ENCODE results near the gene MGMT.

MGMT gene

DNA sequence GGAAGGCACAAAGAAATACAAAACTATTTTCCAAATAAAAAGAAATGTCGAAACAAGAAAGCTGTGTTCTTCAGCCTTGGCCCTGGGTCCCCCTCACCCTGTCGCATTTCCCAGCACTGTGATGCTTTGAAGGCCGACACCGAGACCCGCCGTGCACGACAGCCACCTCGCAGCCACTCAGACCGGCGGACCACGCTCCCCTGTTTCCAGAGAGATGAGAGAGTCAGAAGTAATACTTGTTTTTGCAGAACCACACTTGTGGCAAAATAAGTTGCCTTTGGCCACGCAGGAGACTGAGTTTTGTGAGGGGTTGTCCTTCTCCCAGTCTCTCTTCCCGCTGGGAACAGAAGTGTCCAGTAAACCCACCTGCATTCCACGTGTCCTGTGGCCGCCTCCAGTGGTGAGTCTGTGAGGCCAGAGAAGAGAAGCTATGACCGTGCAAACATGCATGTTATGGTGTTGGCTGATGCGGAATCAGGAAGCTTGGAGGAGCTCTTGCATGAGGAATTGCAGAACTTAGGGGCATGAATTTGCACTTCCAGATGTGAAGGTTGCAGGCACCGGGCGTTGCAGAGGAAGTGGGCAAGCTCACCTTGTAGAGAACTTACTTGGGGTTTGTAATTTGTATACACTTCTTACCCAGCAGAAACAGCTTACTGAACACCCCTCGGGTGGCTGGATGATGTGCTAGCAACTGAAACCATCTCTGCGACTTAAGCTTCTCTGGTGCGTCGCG lies 302.5 kb downstream of the MGMT start:
- no peak for DNase-seq (ENCODE audit: low read depth, low spot score)
- no peak overlapping the region for H3K4me3 ChIP-seq (ENCODE audit: low read length)

DNA sequence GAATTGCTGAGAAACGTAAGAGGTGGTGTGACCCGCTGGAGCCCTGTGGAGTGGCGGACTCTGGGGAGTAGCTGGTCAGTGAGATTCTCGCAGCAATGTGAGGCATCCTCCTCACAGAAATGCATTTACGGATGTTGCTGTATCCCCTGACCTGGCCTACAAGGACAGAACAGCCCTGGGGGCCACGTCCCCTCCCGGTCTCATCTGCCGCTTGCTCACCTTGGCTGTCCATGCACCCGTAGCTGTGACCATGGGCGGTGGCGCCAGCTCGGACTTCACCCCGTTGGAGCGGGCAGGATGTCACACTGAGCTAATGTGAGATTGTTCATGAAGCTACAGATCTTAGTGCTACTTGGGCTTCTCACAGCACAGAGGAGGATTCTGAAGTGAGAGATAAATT lies 303.2 kb downstream of the MGMT start:
- DNase-seq (ENCODE audit: low read depth, low spot score) = no peak
- H3K4me3 ChIP-seq (ENCODE audit: low read length) = no peak overlapping the region

DNA sequence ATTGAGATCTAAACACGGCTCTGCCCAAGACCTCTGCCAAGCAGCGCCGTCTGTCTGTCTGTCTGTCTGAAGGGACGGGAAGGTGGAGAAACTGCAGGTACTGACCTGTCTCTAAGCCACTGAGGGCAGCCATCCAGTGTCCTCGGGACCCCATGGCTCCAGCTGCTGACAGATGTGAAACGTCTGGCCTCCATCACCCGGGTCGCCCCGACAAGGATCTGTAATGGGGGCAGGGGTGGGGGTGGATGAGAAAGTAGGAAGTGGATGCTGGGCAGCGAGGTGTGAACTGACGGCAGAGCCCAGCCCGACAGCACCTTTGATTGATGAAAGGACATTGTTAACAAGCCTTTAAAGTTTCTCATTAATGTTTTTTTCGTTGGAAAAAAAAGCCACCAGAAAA lies 304.0 kb downstream of the MGMT start:
- no peak for DNase-seq (ENCODE audit: low read depth, low spot score)
- no peak overlapping the region for H3K4me3 ChIP-seq (ENCODE audit: low read length)

DNA sequence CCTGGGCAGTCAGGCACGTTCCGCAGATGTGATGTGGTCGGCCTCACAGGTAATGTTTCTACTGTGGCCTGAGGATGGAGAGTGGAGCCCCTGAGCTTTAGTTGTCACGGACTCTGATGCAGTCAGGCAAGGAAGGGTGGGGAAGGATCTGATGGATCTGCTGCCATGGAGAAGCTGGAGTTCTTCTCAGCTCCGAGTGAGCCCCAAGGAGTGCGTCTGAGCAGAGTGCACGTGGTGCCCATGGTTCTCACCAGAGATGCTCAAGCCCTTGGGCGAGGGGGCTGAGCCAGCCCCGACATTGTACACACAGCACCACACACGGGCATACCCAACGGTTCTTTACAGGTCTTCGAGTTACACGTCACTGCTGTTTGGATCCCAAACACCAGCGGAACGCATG lies 304.5 kb downstream of the MGMT start:
- no peak overlapping the region for H3K4me3 ChIP-seq (ENCODE audit: low read length)
- no peak for DNase-seq (ENCODE audit: low read depth, low spot score)

DNA sequence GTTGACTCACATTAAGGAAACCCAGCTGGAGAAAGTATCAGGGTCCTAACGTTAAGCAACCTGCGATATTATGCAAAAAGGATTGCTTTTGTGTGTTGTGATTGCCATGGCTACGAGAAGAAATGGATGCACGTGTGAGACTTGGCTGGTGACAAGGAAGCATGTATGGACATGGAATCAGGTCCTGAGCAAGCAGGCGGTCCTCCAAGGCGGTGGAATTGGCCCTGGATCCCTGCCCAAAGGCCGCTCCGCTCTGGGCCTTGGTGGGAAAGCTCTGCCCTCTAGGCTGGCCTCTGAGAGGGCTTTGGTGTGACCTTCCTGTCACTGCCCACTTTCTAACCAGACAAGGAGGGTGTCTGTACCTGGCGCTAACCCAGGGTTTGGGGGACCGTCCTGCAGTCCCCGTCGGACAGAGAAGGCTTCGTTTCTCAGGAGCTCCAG lies 305.0 kb downstream of the MGMT start:
- H3K4me3 ChIP-seq (ENCODE audit: low read length) = no peak overlapping the region
- no peak for DNase-seq (ENCODE audit: low read depth, low spot score)

DNA sequence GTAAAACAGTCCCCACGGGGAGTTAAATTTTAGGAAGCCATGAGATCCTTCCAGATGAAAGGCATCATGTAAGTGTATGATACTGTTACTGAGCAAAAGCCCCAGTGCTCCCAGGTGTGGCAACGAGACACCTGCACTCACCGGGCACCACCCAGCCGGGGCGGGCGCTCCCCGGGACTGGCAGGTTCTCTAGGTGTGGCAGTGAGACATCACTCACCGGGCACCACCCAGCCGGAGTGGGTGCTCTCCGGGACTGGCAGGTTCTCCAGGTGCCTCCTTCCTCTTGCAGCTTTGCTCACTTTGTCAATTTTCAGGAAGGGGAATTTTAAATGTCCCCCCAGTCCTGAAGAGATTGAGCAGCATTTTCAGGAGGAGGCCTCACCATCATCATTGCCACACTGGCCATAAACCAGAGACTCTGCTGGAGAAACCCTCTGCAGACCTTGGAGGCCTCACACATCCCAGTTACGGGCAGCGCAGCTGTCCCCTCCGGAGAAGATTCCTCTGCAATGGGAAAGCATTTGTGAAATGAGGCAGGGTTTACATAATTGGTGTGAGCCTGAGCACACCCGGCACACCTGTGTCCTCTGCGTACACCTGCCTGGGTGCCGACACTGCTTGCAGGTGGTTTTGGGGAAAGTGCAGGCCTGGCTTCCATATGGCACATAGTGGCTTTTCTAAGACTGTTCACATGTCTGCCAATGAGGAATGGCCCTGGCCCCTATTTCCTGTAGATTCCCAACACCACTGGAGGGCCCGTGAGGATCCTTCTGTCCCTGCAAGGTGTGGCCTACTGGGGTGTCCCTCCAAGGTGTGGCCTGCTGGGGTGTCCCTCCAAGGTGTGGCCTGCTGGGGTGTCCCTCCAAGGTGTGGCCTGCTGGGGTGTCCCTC lies 305.7 kb downstream of the MGMT start:
- H3K4me3 ChIP-seq (ENCODE audit: low read length) = no peak overlapping the region
- DNase-seq (ENCODE audit: low read depth, low spot score) = no peak

DNA sequence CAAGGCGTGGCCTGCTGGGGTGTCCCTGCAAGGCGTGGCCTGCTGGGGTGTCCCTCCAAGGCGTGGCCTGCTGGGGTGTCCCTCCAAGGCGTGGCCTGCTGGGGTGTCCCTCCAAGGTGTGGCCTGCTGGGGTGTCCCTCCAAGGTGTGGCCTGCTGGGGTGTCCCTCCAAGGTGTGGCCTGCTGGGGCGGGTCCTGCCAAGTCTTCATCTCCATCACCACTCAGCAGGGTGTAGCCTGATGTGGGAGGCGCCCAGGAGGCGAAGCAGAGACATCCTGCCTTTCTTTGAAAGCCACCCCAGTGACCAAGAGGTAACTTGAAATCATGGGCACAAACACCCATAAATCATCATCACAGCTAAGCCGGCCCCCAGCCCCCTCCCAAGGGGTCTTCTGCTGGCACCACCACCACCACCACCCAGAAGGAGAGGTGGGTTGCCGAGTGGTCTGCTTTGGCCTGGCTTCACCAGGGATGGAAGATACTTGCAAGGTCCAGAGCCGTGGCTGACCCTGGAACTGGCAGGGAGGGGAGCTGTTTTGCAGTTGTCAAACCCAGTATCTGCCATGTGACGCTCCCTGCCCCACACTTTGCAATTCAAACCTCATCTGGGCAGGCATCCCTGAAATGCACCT lies 306.4 kb downstream of the MGMT start:
- no peak for DNase-seq (ENCODE audit: low read depth, low spot score)
- H3K4me3 ChIP-seq (ENCODE audit: low read length) = no peak overlapping the region

DNA sequence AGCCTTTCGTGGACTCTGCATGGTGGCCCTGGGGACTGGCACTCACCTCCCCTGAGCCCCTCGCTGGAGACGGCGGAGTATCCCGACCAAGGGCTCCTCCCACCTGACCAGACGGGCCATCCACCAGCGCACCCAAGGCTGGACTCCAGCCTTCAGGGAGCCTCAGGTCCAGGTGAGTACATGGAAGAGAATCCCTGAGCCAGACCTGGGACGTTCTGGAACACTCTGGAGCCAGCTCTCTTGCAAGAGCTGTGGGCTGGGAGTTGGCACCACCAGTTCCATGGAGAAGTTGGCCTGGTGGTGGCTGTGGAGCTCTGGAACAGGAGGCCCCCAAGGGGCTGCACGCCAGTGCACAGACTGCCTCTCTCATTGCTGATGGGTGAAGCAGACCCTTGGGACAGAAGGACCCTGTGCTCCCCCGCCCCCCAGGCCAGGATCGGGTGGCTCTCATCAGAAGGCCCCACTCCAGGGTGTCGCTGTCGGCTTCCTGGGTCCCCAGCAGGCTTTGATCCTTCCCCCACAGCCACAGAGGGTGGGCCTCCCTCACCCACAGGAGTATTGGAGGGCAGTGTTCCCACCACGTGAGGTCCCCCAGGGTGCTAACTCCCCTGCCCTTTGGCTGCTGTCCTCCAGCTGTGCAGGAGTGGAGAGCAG lies 307.2 kb downstream of the MGMT start:
- H3K4me3 ChIP-seq (ENCODE audit: low read length) = no peak overlapping the region
- no peak for DNase-seq (ENCODE audit: low read depth, low spot score)

DNA sequence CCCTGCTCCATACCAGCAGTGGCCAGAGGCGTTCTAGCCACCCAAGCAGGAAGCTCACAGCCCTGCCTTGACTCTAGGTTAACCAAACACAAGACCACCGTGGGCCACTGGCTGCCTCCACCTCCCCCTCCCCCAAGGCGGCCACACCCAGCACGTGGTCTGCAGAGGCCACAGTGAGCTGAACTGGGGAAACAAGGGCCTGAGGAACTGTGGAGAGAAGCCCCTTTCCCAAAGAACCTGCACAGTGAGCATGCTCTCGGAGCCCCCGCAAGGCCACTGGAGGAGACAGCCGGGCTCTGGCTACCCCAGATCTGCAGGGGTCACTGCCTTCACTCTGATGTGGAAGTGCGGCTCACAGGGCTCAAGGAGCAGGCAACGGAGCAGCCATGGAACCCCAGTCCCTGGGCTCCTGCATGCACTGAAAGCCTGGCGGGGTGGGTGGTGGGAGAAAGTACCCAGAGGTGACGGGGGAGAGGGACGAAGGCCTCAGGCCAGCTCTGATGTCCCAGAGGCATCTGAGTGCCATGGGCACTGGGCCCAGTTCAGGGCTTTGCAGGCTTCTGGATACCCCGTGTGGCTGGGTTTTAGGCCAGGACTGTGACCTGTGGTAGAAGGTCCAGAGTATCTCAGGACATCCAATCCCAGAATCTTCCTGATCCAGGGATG lies 307.8 kb downstream of the MGMT start:
- DNase-seq (ENCODE audit: low read depth, low spot score) = no peak
- H3K4me3 ChIP-seq (ENCODE audit: low read length) = no peak overlapping the region

DNA sequence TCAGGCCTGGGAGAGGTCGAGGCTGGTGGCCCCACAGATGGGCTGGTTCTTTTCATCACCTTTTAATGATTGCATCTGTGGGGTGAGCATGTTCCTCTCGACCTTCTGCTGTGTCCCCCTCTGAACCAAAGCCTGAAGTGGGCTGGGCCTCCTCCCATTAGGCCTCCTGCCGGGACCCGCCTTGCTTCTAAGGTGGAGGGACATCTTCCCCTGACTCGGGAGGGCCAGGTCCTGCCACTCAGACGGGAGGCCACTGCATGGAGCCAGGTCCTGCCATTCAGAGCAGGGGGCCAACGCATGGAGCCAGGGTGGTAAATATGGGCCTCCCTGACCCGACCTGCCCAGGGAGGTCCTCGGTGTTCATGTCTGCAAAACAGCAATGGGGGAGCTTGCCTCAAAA lies 308.6 kb downstream of the MGMT start:
- DNase-seq (ENCODE audit: low read depth, low spot score) = no peak
- no peak overlapping the region for H3K4me3 ChIP-seq (ENCODE audit: low read length)

DNA sequence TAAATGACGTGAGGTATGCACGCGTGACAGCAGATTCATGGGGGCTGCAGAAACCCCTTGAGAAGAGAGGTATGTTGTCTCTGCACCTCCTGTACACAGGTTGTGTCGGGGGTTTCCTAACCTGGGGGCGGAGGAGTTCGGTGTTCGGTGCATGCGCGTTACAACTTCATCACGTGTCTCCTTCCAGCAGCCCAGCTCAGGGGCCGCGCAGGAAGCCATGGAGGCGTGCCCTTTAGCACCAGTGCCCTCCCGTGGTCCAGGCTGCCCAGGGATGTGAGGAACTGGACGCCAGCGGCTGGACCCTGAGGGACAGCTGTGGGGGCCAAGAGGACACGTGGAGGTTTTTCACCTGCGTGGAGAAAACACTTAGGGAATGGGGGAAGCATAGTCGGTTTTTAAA lies 310.6 kb downstream of the MGMT start:
- H3K4me3 ChIP-seq (ENCODE audit: low read length) = no peak overlapping the region
- DNase-seq (ENCODE audit: low read depth, low spot score) = no peak

DNA sequence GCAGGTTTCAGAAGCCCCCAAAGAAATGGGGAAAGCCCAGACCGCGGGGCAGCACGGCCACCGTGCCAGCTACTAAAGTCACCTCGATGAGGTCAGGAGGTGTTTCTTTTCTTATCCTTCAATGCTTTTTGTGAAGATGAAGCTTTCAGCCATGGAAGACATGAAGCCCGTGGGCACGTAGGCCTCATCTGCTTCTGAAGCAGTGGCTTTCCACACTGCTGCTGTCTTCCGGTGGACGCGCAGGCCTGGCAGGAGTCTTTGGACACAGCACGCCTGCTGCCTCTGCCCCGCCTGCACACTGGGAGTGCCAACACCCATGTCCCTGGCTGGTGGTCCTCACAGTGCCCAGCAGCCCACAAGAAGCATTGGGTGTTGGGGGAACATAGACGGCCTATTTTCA lies 311.5 kb downstream of the MGMT start:
- DNase-seq (ENCODE audit: low read depth, low spot score) = no peak

DNA sequence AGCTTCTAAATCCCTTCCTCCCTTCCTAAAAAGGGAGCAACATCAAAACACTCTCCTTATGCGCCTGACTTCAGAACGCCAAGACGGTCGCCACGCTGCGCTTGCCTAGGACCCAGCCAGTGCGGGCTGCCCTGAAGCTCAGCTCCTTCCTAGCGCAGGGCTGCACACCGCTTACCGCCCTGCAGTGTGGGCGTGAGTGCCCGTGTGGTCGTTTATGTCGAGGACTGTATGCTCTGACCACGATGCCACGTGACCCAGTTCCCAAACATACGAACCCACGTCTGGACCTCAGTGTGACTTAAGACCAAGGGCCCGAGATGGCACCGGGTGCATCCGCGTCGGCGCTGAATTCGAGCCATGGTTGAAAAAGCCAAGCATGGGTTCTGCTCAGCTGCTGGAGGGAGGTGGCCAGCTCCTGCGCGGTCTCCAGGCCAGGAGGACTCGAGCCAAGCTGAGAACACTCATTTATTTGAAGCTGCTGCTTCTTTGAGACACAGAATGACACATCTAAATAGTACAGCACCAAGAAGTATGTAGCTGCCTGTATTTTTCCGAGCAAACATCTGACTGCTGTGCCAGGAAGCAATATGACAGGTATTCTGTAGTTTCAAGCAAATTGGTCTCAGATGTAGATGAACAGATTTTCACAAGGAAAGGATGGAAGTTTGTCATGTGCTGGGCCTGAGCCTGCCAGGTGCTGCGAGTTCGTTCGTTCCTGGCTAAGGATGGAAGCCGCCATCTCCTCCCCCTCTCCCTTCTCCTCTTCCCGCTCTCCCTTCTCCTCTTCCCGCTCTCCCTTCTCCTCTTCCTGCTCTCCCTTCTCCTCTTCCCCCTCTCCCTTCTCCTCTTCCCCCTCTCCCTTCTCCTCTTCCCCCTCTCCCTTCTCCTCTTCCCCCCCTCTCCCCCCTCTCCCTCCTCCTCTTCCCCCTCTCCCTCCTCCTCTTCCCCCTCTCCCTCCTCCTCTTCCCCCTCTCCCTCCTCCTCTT lies 312.4 kb downstream of the MGMT start:
- no peak for DNase-seq (ENCODE audit: low read depth, low spot score)

More for the DNA sequence above, 311.5 kb downstream of the MGMT start:
- H3K4me3 ChIP-seq (ENCODE audit: low read length) = no peak overlapping the region

DNA sequence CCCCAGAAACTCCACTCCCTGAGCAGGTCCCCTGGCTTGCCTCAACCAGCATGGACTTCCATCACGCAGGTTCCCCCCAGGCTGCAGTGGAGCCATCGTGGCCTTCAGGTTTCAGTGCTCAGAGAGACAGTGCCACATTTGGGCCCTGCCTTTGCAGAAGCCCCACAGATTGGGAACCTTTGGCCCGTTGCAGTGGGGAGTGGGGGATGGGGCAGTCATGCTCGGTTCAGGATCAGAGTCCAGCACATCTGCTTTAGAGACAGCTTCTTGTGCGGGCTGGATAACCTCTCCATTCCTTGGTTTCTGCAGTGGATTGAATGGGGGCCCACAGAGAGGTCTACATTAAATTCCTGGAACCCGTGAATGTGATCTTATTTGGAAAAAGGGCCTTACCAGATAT lies 313.2 kb downstream of the MGMT start:
- DNase-seq (ENCODE audit: low read depth, low spot score) = no peak

More for the DNA sequence above, 312.4 kb downstream of the MGMT start:
- H3K4me3 ChIP-seq (ENCODE audit: low read length) = no peak overlapping the region

DNA sequence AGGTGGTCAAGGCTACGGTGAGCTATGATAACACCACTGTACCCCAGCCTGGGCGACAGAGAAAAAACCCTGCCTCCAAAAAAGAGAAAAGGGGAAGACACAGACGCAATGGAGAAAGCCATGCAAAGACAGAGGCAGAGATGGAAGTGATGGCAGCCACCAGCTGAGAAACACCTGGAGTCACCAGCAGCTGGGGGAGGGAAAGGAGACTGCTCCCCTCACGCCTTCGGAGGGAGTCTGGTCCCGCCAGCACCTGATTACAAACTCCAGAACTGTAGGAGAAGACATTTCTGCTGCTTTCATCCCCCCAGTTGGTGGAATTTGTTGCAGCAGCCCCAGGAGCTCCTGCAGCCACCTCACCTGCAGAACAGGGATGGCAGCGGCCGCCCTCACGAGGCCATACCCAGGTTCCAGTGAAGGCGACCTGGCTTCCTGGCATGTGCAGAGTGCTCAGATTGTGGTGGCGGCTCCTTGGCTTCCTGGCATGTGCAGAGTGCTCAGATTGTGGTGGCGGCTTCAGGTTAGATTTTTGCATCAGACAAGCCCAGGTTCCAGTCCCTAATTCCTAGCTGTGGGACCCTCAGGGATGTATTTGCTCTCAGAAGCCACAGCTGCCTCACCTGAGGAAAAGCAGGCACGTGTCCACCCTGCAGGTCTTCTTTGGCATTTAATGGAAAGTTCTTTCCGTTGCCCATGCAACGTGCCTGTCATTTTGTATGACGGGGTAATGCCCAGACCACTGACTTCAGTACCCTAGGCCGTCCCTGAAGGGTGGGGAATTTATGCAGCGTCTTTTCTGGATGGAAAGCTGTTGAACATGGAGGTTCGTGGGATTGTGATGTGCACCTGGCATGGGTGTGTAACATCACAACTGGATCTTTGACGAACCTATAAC lies 314.1 kb downstream of the MGMT start:
- no peak overlapping the region for H3K4me3 ChIP-seq (ENCODE audit: low read length)
- no peak for DNase-seq (ENCODE audit: low read depth, low spot score)

More for the DNA sequence above, 313.2 kb downstream of the MGMT start:
- H3K4me3 ChIP-seq (ENCODE audit: low read length) = no peak overlapping the region

DNA sequence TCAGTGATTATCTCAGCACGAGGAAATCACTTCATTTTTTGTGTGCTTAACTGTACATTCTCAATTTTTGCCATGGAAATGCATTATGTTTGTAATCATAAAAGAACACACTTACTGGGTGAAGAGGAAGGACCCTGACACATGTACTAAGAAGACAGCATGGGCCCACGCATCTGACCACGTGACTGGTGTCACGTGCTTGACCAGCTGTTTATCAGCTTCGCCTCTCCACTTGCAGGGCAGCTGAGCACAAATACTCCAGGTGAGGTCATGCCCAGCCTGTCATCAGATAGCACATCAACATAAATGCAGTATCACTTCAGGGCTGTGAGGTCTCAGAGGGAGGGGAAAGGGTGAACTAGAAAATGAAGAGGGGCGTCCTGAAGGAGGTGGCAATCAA lies 317.2 kb downstream of the MGMT start:
- H3K4me3 ChIP-seq (ENCODE audit: low read length) = no peak overlapping the region
- no peak for DNase-seq (ENCODE audit: low read depth, low spot score)

DNA sequence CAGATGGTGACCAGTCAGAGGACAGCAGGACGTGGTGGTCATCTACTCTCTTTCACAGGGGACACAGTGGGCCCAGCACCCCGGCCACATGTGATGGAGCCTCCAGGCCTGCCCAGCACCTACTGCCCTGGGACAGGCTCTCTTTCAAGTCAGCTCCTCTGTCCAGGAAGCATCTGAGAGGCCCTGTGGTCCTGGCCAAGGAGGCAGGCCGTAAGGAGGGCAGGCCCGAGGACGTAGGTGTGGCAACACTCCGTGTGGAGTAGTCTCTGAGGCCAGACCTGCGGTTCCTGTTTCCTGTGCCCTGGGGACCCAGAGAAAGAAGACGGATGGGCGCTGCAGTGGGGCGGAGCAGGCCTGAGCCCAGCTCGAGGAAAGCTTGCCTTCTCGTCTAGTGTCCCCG lies 317.9 kb downstream of the MGMT start:
- DNase-seq (ENCODE audit: low read depth, low spot score) = no peak
- no peak overlapping the region for H3K4me3 ChIP-seq (ENCODE audit: low read length)

Data from Jurkat, Clone E6-1 (cell line).